PC-9 (cell line): ENCODE results near the gene RTN4IP1.

Source experiments
- CTCF ChIP-seq: fragments of 200-600 bp; sonication (generic); conservative IDR thresholded peaks from 2 replicates; pipeline ENCODE4 v1.6.1; 2017; ENCODE audit warnings: mixed run types, antibody characterized with exemption, mild to moderate bottlenecking, moderate library complexity
- EZH2 ChIP-seq: fragments of 200-600 bp; sonication (generic); IDR thresholded peaks from 2 replicates; pipeline ENCODE4 v1.8.0; 2017; ENCODE audit warnings: antibody characterized with exemption, low read depth

GRCh38 chr6:106662458-106662857 lies 33.2 kb upstream of the RTN4IP1 start:
- TF ChIP-seq CTCF (no peak), EZH2 (no peak)
